ENCODE results near the gene GRIK2. TPM values are rescaled to one million over a fixed set of nuclear protein-coding genes. Genes with fewer than 3 reads are reported as not detected.
"Not testable (repeated sequence)": the region's sequence is repeated elsewhere in the genome, so short reads cannot be mapped to it uniquely, and the experiment has no call there.

Gene GRIK2
- total RNA-seq, 1 experiment from 2014 or later, result not detected

- in situ Hi-C loops (cut with HindIII; ENCODE audit: low sequenced_read_pairs), result no loop called here
- DNase-seq (ENCODE audit: low spot score), result no peak
Measured at GRCh38 chr6:102022281-102022680, 628.8 kb downstream of the GRIK2 start.

GRCh38 chr6:102022803-102023202, 629.3 kb downstream of the GRIK2 start:
- DNase-seq (ENCODE audit: low spot score), result no peak
- in situ Hi-C loops (cut with HindIII; ENCODE audit: low sequenced_read_pairs), result no loop called here

GRCh38 chr6:102023977-102024657, 630.6 kb downstream of the GRIK2 start:
- in situ Hi-C loops (cut with HindIII; ENCODE audit: low sequenced_read_pairs), result no loop called here
- DNase-seq (ENCODE audit: low spot score), result no peak

GRCh38 chr6:102026649-102027048, 633.1 kb downstream of the GRIK2 start:
- in situ Hi-C loops (cut with HindIII; ENCODE audit: low sequenced_read_pairs), result no loop called here
- DNase-seq (ENCODE audit: low spot score), result peak; percentile 99

- in situ Hi-C loops (cut with HindIII; ENCODE audit: low sequenced_read_pairs), result no loop called here
- DNase-seq (ENCODE audit: low spot score), result no peak
Measured at GRCh38 chr6:102028176-102028575, 634.7 kb downstream of the GRIK2 start.

- no peak for DNase-seq (ENCODE audit: low spot score)
- in situ Hi-C loops (cut with HindIII; ENCODE audit: low sequenced_read_pairs), result no loop called here
Measured at GRCh38 chr6:102038964-102039363, 645.5 kb downstream of the GRIK2 start.

- in situ Hi-C loops (cut with HindIII; ENCODE audit: low sequenced_read_pairs), result no loop called here
- peak; percentile 55 for DNase-seq (ENCODE audit: low spot score)
Measured at GRCh38 chr6:102039441-102039840, 645.9 kb downstream of the GRIK2 start.

- DNase-seq (ENCODE audit: low spot score), result no peak
Measured at GRCh38 chr6:102051001-102051400, 657.5 kb downstream of the GRIK2 start.

GRCh38 chr6:102051720-102052119, 658.2 kb downstream of the GRIK2 start:
- in situ Hi-C loops (cut with HindIII; ENCODE audit: low sequenced_read_pairs), result no loop called here
- DNase-seq (ENCODE audit: low spot score), result no peak

More at GRCh38 chr6:102051001-102051400, 657.5 kb downstream of the GRIK2 start:
- in situ Hi-C loops (cut with HindIII; ENCODE audit: low sequenced_read_pairs), result no loop called here

GRCh38 chr6:102064142-102064541, 670.6 kb downstream of the GRIK2 start:
- in situ Hi-C loops (cut with HindIII; ENCODE audit: low sequenced_read_pairs), result no loop called here
- no peak for DNase-seq (ENCODE audit: low spot score)

- in situ Hi-C loops (cut with HindIII; ENCODE audit: low sequenced_read_pairs), result no loop called here
Measured at GRCh38 chr6:102066301-102066700, 672.8 kb downstream of the GRIK2 start.

GRCh38 chr6:102068349-102068929, 674.9 kb downstream of the GRIK2 start:
- in situ Hi-C loops (cut with HindIII; ENCODE audit: low sequenced_read_pairs), result no loop called here

More at GRCh38 chr6:102066301-102066700, 672.8 kb downstream of the GRIK2 start:
- no peak for DNase-seq (ENCODE audit: low spot score)

GRCh38 chr6:102075539-102075938, 682.0 kb downstream of the GRIK2 start:
- DNase-seq (ENCODE audit: low spot score), result no peak
- in situ Hi-C loops (cut with HindIII; ENCODE audit: low sequenced_read_pairs), result no loop called here

More at GRCh38 chr6:102068349-102068929, 674.9 kb downstream of the GRIK2 start:
- DNase-seq (ENCODE audit: low spot score), result peak; percentile 63

- DNase-seq (ENCODE audit: low spot score), result no peak
- in situ Hi-C loops (cut with HindIII; ENCODE audit: low sequenced_read_pairs), result no loop called here
Measured at GRCh38 chr6:102085257-102085656, 691.7 kb downstream of the GRIK2 start.

GRCh38 chr6:102088160-102088559, 694.7 kb downstream of the GRIK2 start:
- in situ Hi-C loops (cut with HindIII; ENCODE audit: low sequenced_read_pairs); DNase-seq (ENCODE audit: low spot score): not testable (repeated sequence)

GRCh38 chr6:102114402-102114801, 720.9 kb downstream of the GRIK2 start:
- in situ Hi-C loops (cut with HindIII; ENCODE audit: low sequenced_read_pairs), result no loop called here
- no peak for DNase-seq (ENCODE audit: low spot score)

- DNase-seq (ENCODE audit: low spot score), result no peak
- in situ Hi-C loops (cut with HindIII; ENCODE audit: low sequenced_read_pairs), result no loop called here
Measured at GRCh38 chr6:102115911-102116310, 722.4 kb downstream of the GRIK2 start.

- in situ Hi-C loops (cut with HindIII; ENCODE audit: low sequenced_read_pairs), result no loop called here
- DNase-seq (ENCODE audit: low spot score), result no peak
Measured at GRCh38 chr6:102118034-102118433, 724.5 kb downstream of the GRIK2 start.
